NCI-H2107 (cell line): Measurements from ENCODE around the gene IGSF6.
"Not testable (repeated sequence)": the region's sequence is repeated elsewhere in the genome, so short reads cannot be mapped to it uniquely, and the experiment has no call there.

Source experiments
- DNase-seq: peaks from one replicate; lab custom pipeline; 2025; lab: John Stamatoyannopoulos, UW

The IGSF6 gene

DNA sequence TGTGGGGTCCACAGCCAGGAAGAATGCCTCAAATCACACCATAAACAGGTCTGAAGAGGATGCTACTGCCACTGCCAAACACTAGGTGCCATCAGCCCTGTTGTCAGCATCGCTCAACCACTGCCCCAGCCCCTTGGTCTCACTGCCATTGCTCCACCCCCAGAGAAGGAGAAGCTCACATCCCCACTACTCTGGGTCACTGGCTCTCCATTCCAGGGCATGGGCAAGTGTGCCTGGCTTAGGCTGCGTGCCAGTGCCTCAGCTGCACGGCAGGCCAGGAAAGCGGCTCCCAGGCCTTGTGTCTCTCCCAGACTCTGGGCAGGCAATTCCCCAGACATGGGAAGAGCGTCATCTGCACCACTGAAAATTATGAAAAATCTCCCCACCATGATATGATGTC lies 1.2 kb upstream of the IGSF6 start:
- DNase-seq = no peak

DNA sequence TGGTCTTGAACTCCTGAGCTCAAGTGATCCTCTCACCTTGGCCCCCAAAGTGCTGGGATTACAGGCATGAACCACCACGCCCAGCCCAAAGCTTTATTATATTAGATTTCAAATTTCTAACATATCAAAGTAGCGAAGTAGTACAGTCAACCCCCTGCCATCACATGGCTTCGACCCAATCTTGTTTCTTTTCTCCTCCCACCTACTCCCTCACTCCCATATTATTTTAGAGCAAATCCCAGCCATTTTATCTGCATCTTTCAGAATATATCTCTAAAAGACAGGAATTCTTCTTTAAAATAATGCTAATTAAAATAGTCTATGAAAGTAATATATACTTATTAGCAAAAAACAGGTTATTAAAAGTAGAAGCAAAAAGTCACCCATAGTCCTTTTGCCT lies 893 bp downstream of the IGSF6 start:
- no peak for DNase-seq

DNA sequence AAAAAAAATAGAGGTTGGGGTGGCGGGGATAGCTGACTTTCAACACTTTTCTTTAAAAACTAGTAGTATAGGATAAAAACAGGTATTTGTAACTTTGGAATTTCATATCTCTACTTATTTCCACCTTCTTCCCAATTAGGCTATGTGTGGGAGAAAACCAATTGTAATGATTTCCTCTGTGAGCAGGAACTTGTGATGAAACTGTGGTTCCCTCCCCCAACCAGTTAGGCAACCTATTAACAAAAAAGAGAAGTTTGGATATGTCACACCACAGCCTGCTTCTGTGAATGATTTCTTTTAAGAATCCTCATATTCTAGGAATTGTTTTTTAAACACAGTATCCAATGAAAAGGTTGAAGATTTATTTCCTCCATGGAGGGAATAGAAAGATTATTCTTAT lies 1.9 kb downstream of the IGSF6 start:
- DNase-seq = no peak

GRCh38 chr16:21649826-21650406 lies 2.5 kb downstream of the IGSF6 start:
- DNase-seq = not testable (repeated sequence)

GRCh38 chr16:21647562-21648164 lies 4.7 kb downstream of the IGSF6 start:
- DNase-seq = no peak

GRCh38 chr16:21646721-21647561 lies 5.5 kb downstream of the IGSF6 start:
- DNase-seq = no peak

DNA sequence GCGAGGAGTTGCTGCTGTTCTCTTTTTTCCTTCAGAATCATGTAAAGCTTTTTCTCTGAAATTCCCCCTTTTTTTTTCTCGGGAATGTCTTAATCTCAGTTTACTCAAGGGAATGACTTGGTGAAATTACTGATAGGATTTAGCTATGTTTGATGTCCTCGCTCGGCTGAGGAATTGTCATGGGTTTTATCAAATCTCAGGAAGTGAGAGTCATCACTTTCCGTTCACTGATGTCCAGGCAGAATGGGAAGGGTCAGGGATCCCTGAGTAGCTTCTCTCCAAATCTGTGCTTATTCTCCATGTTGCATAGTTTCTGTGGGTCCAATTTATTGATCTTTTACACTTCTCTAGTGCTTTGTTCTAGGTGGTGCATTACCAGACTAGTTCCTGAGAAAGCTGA lies 6.3 kb downstream of the IGSF6 start:
- no peak for DNase-seq

GRCh38 chr16:21645261-21645721 lies 7.1 kb downstream of the IGSF6 start:
- DNase-seq = no peak

DNA sequence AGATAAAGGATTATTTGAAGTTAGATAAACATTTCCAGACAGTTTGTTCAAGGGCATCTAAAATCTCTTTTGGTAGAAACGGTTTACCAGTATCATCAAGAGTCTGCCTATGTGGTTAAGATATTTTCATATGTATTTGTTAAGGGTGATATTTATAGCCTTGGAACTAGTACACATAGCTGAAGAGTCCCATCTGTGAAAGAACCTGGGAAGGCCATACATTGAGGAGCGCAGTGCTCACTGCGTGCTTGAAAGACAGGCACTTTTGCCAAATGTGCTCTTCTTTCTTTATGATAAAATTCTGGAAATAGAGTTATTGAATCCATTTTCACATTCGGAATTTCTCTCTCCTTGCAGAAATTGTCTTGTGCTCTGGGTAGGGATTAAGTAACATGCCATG lies 7.7 kb downstream of the IGSF6 start:
- DNase-seq = no peak

DNA sequence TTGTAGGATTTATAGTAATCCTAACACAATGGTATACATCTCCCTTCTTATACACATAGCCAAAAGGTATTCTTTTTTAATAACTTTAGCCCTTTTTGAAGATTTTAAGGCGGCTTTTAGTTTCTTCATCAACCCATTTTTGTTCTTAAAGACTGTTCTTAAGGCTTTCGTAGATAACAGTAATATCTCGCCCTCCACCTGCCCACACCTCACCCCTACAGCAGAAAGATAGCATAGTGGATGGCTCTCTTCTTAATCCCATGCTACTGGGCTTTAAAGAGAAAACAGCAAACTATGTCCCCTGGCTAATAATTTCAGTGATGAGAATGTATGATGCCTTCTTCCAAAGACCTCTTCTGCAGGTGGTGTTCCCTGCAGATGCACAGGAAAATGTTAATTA lies 8.6 kb downstream of the IGSF6 start:
- DNase-seq = no peak

GRCh38 chr16:21642861-21643260 lies 9.5 kb downstream of the IGSF6 start:
- DNase-seq = no peak

DNA sequence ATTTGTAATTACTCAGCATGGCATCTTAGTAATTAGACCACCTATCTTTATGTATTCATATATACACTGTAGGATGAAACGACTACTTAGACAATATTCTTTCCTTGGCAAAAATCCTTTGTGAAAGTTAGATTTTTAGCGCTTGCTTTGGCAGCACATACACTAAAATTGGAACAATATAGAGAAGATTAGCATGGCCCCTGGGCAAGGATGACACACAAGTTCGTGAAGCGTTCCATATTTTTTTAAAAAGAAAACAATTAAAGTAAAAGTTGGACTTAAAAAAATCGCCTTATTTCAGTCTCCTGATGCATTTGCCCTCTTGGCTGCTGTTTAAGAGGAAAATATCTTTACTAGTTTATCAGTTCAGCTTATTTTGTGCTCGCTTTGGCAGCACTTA lies 10.5 kb downstream of the IGSF6 start:
- no peak for DNase-seq

DNA sequence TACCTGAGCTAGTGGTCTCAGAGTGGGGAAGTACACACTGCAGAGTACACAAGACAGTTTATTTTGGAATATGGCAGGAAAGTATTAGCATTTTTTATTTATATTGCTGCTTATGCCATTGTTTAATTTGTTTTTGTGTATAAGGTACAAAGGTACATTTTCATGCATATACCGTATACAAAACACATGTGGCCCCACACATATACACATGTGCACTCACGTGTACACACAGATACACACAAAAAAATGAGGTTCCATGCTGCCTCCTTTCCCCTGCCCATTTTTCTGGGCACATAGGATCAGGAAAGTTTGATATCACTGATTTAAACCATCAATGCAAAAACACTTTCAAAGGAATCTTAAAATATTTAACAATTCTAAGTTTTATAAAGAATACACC lies 12.9 kb downstream of the IGSF6 start:
- no peak for DNase-seq

DNA sequence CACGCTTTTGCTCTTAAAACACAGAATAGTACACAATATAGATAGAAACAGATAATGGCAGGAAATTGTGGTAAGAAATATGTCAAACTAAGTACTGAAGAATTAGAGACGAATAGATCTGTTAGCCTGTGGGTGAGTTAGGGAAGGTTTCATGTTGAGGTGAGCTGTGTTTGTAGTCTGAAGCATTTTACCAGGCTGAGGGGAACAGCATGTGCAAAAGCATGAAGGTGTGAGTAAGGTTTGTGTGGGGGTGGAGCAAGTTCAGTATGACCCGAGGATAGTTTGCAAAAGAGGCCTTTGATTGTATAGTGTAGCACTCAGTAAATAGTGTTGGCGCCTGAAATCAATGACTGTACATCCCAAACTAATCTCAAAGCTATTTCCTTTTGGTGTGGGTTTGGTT lies 13.8 kb downstream of the IGSF6 start:
- DNase-seq = no peak

DNA sequence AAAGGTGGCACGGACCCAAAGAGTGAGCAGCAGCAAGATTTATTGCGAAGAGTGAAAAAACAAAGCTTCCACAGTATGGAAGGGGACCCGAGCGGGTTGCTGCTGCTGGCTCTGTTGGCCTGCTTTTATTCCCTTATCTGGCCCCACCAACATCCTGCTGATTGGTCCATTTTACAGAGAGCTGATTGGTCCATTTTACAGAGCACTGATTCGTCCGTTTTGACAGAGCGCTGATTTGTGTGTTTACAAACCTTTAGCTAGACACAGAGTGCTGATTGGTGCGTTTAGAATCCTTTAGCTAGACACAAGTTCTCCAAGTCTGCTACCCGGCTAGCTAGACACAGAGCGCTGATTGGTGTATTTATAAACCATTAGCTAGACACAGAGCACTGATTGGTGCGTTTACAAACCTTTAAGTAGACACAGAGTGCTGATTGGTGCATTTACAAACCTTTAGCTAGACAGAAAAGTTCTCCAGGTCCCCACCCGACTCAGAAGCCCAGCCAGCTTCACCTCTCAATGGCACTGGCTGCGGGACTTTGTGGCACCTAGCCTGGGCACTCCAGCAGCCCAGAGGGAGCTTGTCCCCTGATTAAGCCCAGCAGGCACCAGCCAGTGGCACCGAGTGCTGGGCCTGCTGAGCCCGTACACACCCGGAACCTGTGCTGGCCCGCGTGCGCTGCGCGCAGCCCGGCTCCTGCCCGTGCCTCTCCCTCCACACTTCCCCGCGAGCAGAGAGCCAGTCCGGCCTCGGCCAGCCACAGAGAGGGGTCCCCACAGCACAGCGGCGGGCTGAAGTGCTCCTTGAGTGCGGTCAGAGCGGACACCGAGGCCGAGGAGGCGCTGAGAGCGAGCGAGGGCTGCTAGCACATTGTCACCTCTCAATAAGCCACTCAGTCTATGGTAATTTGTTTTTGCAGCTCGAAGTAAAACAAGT lies 15.1 kb downstream of the IGSF6 start:
- DNase-seq = no peak

DNA sequence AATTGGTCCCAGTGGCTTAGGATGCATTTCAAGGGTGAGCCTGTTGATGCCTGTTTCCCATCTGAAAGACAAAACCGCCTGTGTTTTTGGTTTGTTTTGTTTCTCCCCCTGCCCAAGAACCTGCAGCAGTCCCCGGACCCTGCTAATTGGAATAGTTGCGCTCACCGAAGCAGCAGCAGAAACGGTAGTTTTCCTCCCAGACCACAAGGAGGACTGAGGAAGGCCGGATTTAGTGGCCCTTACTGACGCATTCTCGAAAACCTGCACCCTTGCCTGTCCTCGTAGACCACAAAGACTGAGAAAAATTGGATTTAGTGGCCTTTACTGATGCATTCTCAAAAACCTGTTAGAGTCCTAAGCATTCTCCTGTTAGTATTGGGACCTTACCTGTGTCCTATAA lies 16.7 kb downstream of the IGSF6 start:
- DNase-seq = not testable (repeated sequence)

- no peak for DNase-seq
Measured at GRCh38 chr16:21634216-21634615, 18.2 kb downstream of the IGSF6 start.

- not testable (repeated sequence) for DNase-seq
Measured at GRCh38 chr16:21631951-21632575, 20.3 kb downstream of the IGSF6 start.

- not testable (repeated sequence) for DNase-seq
Measured at GRCh38 chr16:21631376-21631775, 21.0 kb downstream of the IGSF6 start.

GRCh38 chr16:21630866-21631265 lies 21.5 kb downstream of the IGSF6 start:
- not testable (repeated sequence) for DNase-seq
